Stimulated activated naive CD8-positive, alpha-beta T cell treated with anti-CD3 and anti-CD28 coated beads, Interleukin-15, amount 100 ng/mL, for 72 hours (primary cell): Measurements from ENCODE around the gene TM2D3.
A peak's percentile ranks its signal among the peaks of the same experiment; 100 is the strongest.

Experiments used
- ATAC-seq: fragments of 150-1000 bp; cut with Tn5 transposase; 2 replicates; pipeline ENCODE4 v1.10.0; 2021; ENCODE audit warnings: mild to moderate bottlenecking, moderate library complexity
- DNase-seq, 2 donors: peaks; one replicate each; pipeline ENCODE4 v3.0.0; 2021 to 2022
- H3K27ac Mint-ChIP-seq, 2 donors: one replicate each; pipeline ENCODE4 v1.8.0; 2022; ENCODE audit warnings: mild to moderate bottlenecking in 2 of 2, mixed read lengths in 2 of 2, moderate library complexity in 2 of 2
- H3K27me3 Mint-ChIP-seq: one replicate; pipeline ENCODE4 v1.8.0; 2022; ENCODE audit warnings: mixed read lengths
- H3K4me1 Mint-ChIP-seq: one replicate; pipeline ENCODE4 v1.8.0; 2022; ENCODE audit warnings: mild to moderate bottlenecking, mixed read lengths
- H3K4me3 Mint-ChIP-seq, 2 donors: one replicate each; pipeline ENCODE4 v1.8.0; 2022; ENCODE audit warnings: mild to moderate bottlenecking in 2 of 2, mixed read lengths in 2 of 2, moderate library complexity in 1 of 2
- H3K9me3 Mint-ChIP-seq, 2 donors: one replicate each; pipeline ENCODE4 v1.8.0; 2022; ENCODE audit warnings: mixed read lengths in 2 of 2

Gene TM2D3

GRCh38 chr15:101618851-101619614 lies 33.1 kb downstream of the TM2D3 start:
- DNase-seq: no peak
- Mint-ChIP-seq H3K4me1 (peaks cover 38% of the 10 kb centered on the region), H3K27me3 (no peaks in the 10 kb centered on the region), H3K4me3 (no peak overlapping the region), H3K27ac (peak overlapping the region in 1 of 2 donors; percentile 85), H3K9me3 (peaks cover 10% of the 10 kb centered on the region in 2 donors)
- no peak for ATAC-seq

- H3K4me1 Mint-ChIP-seq: peaks cover 29% of the 10 kb centered on the region
- H3K27ac Mint-ChIP-seq: no peak overlapping the region
- ATAC-seq (no peak), DNase-seq (no peak)
- peaks cover under 1% of the 10 kb centered on the region in 2 donors for H3K9me3 Mint-ChIP-seq
- H3K27me3 Mint-ChIP-seq: no peaks in the 10 kb centered on the region
- no peak overlapping the region for H3K4me3 Mint-ChIP-seq
These were observed 34.1 kb downstream of the TM2D3 start for GRCh38 chr15:101618076-101618475.

GRCh38 chr15:101617390-101617965 lies 34.7 kb downstream of the TM2D3 start:
- DNase-seq (no peak), ATAC-seq (no peak)
- H3K4me3 Mint-ChIP-seq: no peak overlapping the region
- H3K27ac Mint-ChIP-seq: no peak overlapping the region
- no peaks in the 10 kb centered on the region for H3K27me3 Mint-ChIP-seq
- H3K9me3 Mint-ChIP-seq: no peaks in the 10 kb centered on the region
- peaks cover 27% of the 10 kb centered on the region for H3K4me1 Mint-ChIP-seq

- ATAC-seq (no peak), DNase-seq (no peak)
- Mint-ChIP-seq H3K9me3 (no peaks in the 10 kb centered on the region), H3K4me3 (no peak overlapping the region), H3K27me3 (no peaks in the 10 kb centered on the region), H3K4me1 (peaks cover 17% of the 10 kb centered on the region), H3K27ac (no peak overlapping the region)
These were observed 36.0 kb downstream of the TM2D3 start for GRCh38 chr15:101615986-101616848.

GRCh38 chr15:101615414-101615985 lies 36.7 kb downstream of the TM2D3 start:
- Mint-ChIP-seq H3K27ac (no peak overlapping the region), H3K4me3 (no peak overlapping the region), H3K9me3 (no peaks in the 10 kb centered on the region), H3K27me3 (no peaks in the 10 kb centered on the region), H3K4me1 (peaks cover 11% of the 10 kb centered on the region)
- DNase-seq: no peak
- no peak for ATAC-seq

- no peak for DNase-seq
- Mint-ChIP-seq H3K27me3 (no peaks in the 10 kb centered on the region), H3K27ac (no peak overlapping the region)
These were observed 37.4 kb downstream of the TM2D3 start for GRCh38 chr15:101614761-101615160.

GRCh38 chr15:101614001-101614585 lies 38.1 kb downstream of the TM2D3 start:
- Mint-ChIP-seq H3K9me3 (no peaks in the 10 kb centered on the region), H3K27ac (no peak overlapping the region), H3K27me3 (no peaks in the 10 kb centered on the region), H3K4me3 (no peak overlapping the region), H3K4me1 (peaks cover 6% of the 10 kb centered on the region)
- DNase-seq (no peak), ATAC-seq (no peak)

More at GRCh38 chr15:101614761-101615160, 37.4 kb downstream of the TM2D3 start:
- no peaks in the 10 kb centered on the region for H3K9me3 Mint-ChIP-seq
- peaks cover 8% of the 10 kb centered on the region for H3K4me1 Mint-ChIP-seq
- no peak overlapping the region for H3K4me3 Mint-ChIP-seq
- ATAC-seq: no peak

- no peak overlapping the region for H3K27ac Mint-ChIP-seq
- H3K9me3 Mint-ChIP-seq: no peaks in the 10 kb centered on the region
- ATAC-seq (no peak), DNase-seq (no peak)
- H3K4me3 Mint-ChIP-seq: no peak overlapping the region
- H3K27me3 Mint-ChIP-seq: no peaks in the 10 kb centered on the region
- no peaks in the 10 kb centered on the region for H3K4me1 Mint-ChIP-seq
These were observed 38.8 kb downstream of the TM2D3 start for GRCh38 chr15:101613130-101614000.

- ATAC-seq (no peak), DNase-seq (no peak)
- no peaks in the 10 kb centered on the region for H3K9me3 Mint-ChIP-seq
- H3K27ac Mint-ChIP-seq: peak overlapping the region in 1 of 2 donors; percentile 10
- no peak overlapping the region for H3K4me3 Mint-ChIP-seq
- H3K27me3 Mint-ChIP-seq: no peaks in the 10 kb centered on the region
- no peaks in the 10 kb centered on the region for H3K4me1 Mint-ChIP-seq
These were observed 39.5 kb downstream of the TM2D3 start for GRCh38 chr15:101612676-101613075.

- Mint-ChIP-seq H3K4me3 (no peak overlapping the region), H3K9me3 (no peaks in the 10 kb centered on the region), H3K27me3 (no peaks in the 10 kb centered on the region), H3K4me1 (no peaks in the 10 kb centered on the region), H3K27ac (no peak overlapping the region)
- ATAC-seq: no peak
- no peak for DNase-seq
These were observed 40.4 kb downstream of the TM2D3 start for GRCh38 chr15:101611580-101612299.

GRCh38 chr15:101611007-101611406 lies 41.2 kb downstream of the TM2D3 start:
- no peak overlapping the region for H3K27ac Mint-ChIP-seq
- ATAC-seq (no peak), DNase-seq (no peak)
- H3K4me1 Mint-ChIP-seq: no peaks in the 10 kb centered on the region
- H3K4me3 Mint-ChIP-seq: no peak overlapping the region
- no peaks in the 10 kb centered on the region for H3K27me3 Mint-ChIP-seq
- H3K9me3 Mint-ChIP-seq: no peaks in the 10 kb centered on the region

- DNase-seq (no peak), ATAC-seq (peak; percentile 21)
- H3K27me3 Mint-ChIP-seq: no peaks in the 10 kb centered on the region
- no peaks in the 10 kb centered on the region for H3K4me1 Mint-ChIP-seq
- H3K27ac Mint-ChIP-seq: peak overlapping the region in 1 of 2 donors; percentile 35
- H3K9me3 Mint-ChIP-seq: no peaks in the 10 kb centered on the region
- no peak overlapping the region for H3K4me3 Mint-ChIP-seq
These were observed 41.6 kb downstream of the TM2D3 start for GRCh38 chr15:101610611-101611000.

- ATAC-seq (no peak), DNase-seq (no peak)
- Mint-ChIP-seq H3K4me1 (no peaks in the 10 kb centered on the region), H3K9me3 (no peaks in the 10 kb centered on the region), H3K27me3 (no peaks in the 10 kb centered on the region), H3K27ac (peak overlapping the region in 1 of 2 donors; percentile 80), H3K4me3 (no peak overlapping the region)
These were observed 42.2 kb downstream of the TM2D3 start for GRCh38 chr15:101609742-101610610.
